ENCODE results near the gene DCLK1. TPM values are rescaled to one million over a fixed set of nuclear protein-coding genes. Genes with fewer than 3 reads are reported as not detected.

Gene DCLK1
- total and polyA plus RNA-seq, 8 donors: 0.67 to 10.1 (median 1.7) TPM

DNA sequence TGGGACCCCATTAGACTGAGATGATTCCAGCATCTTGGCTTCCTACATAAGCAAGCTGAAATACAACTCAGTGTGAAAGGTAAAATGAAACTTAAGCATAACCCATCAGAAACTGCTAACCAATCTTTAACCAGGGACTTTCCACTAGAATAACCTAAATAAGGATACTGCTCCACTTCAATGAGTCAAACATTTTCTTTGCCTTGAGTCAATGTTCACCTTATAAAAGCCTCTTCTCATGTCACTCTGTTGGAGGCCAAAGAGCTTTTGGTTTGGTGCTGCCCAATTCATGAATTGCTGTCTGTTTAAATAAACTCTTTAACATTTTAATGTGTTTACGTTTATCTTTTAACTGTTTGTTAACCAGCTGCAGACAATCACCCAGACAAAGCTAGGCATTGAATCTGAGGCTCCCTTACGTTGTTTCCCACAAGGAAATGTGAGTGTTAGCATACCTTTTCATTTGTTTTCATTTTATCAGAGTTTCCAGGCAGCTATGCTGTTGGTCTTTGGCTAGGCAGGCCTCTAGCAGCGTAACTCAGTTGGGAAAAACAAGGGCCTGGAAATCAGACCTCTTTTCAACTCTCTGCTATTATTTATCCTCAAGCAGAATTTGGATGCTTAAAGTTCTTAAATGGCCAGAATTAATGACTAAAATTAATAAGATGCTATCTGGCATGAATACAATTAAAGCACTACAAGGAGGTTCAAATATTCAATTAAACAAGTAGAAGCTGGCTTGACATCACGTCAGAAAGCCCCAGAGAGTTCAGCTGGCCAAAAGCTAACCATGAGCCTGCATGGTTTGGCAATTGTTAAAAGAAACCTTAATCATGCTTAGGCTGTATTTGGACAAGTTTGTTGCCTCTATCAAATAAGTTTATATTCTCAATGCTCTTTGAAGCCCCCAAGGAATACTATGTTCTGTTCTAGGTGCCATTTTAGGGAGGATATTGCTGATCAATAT is 200.2 kb downstream of the DCLK1 start:
- Histone ChIP-seq H3K27me3 (no peaks in the 10 kb centered on the region), H3K4me1 (no peaks in the 10 kb centered on the region), H3K4me3 (no peak overlapping the region), H3K9me3 (no peaks in the 10 kb centered on the region), H3K36me3 (no peaks in the 10 kb centered on the region), H3K27ac (no peak overlapping the region)
- TF ChIP-seq, protein P1, sequence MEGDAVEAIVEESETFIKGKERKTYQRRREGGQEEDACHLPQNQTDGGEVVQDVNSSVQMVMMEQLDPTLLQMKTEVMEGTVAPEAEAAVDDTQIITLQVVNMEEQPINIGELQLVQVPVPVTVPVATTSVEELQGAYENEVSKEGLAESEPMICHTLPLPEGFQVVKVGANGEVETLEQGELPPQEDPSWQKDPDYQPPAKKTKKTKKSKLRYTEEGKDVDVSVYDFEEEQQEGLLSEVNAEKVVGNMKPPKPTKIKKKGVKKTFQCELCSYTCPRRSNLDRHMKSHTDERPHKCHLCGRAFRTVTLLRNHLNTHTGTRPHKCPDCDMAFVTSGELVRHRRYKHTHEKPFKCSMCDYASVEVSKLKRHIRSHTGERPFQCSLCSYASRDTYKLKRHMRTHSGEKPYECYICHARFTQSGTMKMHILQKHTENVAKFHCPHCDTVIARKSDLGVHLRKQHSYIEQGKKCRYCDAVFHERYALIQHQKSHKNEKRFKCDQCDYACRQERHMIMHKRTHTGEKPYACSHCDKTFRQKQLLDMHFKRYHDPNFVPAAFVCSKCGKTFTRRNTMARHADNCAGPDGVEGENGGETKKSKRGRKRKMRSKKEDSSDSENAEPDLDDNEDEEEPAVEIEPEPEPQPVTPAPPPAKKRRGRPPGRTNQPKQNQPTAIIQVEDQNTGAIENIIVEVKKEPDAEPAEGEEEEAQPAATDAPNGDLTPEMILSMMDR (IDR thresholded peaks at IDR 0.05): no peak
- 38 to 50% methylated on average over 4 of the region's 4 CpGs for WGBS, 2 donors
- intact Hi-C loops (cut with DNase I): no loop called here
- DNase-seq (no peak), FAIRE-seq (no peak), ATAC-seq (no peak)

GRCh38 chr13:35927567-35928021 is 203.6 kb downstream of the DCLK1 start:
- H3K4me1 ChIP-seq: no peaks in the 10 kb centered on the region
- H3K27me3 ChIP-seq: no peaks in the 10 kb centered on the region
- intact Hi-C loops (cut with DNase I): no loop called here
- no peaks in the 10 kb centered on the region for H3K9me3 ChIP-seq
- DNase-seq: no peak
- no peak overlapping the region for H3K27ac ChIP-seq
- 60 to 64% methylated on average over 4 of the region's 4 CpGs for WGBS, 2 donors
- ATAC-seq: peak in 3 of 4 donors; percentile 11 to 64 (median 56)
- TF ChIP-seq, protein P1 (IDR thresholded peaks at IDR 0.05): no peak
- H3K4me3 ChIP-seq: no peak overlapping the region
- FAIRE-seq: no peak
- H3K36me3 ChIP-seq: no peaks in the 10 kb centered on the region

- H3K36me3 ChIP-seq: no peaks in the 10 kb centered on the region
- no peak overlapping the region for H3K27ac ChIP-seq
- no peak for FAIRE-seq
- TF ChIP-seq, protein P1 (IDR thresholded peaks at IDR 0.05): no peak
- no peak for DNase-seq
- 59 to 70% methylated on average over 2 of the region's 2 CpGs for WGBS, 2 donors
- no peaks in the 10 kb centered on the region for H3K27me3 ChIP-seq
- ATAC-seq: no peak
- H3K4me1 ChIP-seq: no peaks in the 10 kb centered on the region
- H3K9me3 ChIP-seq: no peaks in the 10 kb centered on the region
- intact Hi-C loops (cut with DNase I): no loop called here
- H3K4me3 ChIP-seq: no peak overlapping the region
Observed at GRCh38 chr13:35926859-35927530, 204.2 kb downstream of the DCLK1 start.

GRCh38 chr13:35925669-35926068 is 205.5 kb downstream of the DCLK1 start:
- H3K27ac ChIP-seq: no peak overlapping the region
- no peaks in the 10 kb centered on the region for H3K4me1 ChIP-seq
- H3K27me3 ChIP-seq: no peaks in the 10 kb centered on the region
- DNase-seq (no peak), ATAC-seq (no peak), FAIRE-seq (no peak)
- intact Hi-C loops (cut with DNase I): no loop called here
- H3K9me3 ChIP-seq: no peaks in the 10 kb centered on the region
- H3K4me3 ChIP-seq: no peak overlapping the region
- WGBS, 2 donors: 64 to 81% methylated on average over 3 of the region's 3 CpGs
- TF ChIP-seq, protein P1 (IDR thresholded peaks at IDR 0.05): no peak
- no peaks in the 10 kb centered on the region for H3K36me3 ChIP-seq

Data from pancreas (tissue), 10 donors.